WTC11 (cell line): ENCODE measurements around the gene CNPY4. TPM values are rescaled to one million over a fixed set of nuclear protein-coding genes. Genes with fewer than 3 reads are reported as not detected.

Source experiments
- ATAC-seq: fragments of 200-7000 bp; cut with Tn5 transposase; 2 replicates; pipeline ENCODE4 v1.10.0; 2021; ENCODE audit warnings: mild to moderate bottlenecking, moderate library complexity
- CTCF ChIA-PET: fragments of 300-600 bp; sonication (Branson Sonifier 250); formaldehyde crosslinking; loops from one replicate; lab custom pipeline; 2021; ENCODE audit warnings: antibody characterized with exemption; lab: Charles Lee
- POLR2A ChIA-PET: fragments of 350-600 bp; sonication (Branson Sonifier 250); formaldehyde crosslinking; loops from one replicate; lab custom pipeline; 2021; ENCODE audit warnings: antibody characterized with exemption; lab: Charles Lee
- DNase-seq: peaks from one replicate; pipeline ENCODE4 v3.0.0; 2021; ENCODE audit warnings: low spot score
- H3K27ac Mint-ChIP-seq: 2 replicates; pipeline ENCODE4 v1.8.0; 2021; ENCODE audit warnings: mixed read lengths
- H3K27me3 Mint-ChIP-seq: 2 replicates; pipeline ENCODE4 v1.8.0; 2021; ENCODE audit warnings: low read depth, mild to moderate bottlenecking, moderate library complexity, mixed read lengths
- H3K36me3 Mint-ChIP-seq: 2 replicates; pipeline ENCODE4 v1.8.0; 2021; ENCODE audit warnings: mixed read lengths
- H3K4me1 Mint-ChIP-seq: 2 replicates; pipeline ENCODE4 v1.8.0; 2022; ENCODE audit warnings: mixed read lengths
- H3K4me3 Mint-ChIP-seq: 2 replicates; pipeline ENCODE4 v1.8.0; 2021; ENCODE audit warnings: mild to moderate bottlenecking, moderate library complexity, mixed read lengths
- H3K9me3 Mint-ChIP-seq: 2 replicates; pipeline ENCODE4 v1.8.0; 2021; ENCODE audit warnings: mixed read lengths
- ELF4 ChIP-seq: sonication (generic); formaldehyde crosslinking; IDR thresholded peaks from 2 replicates; pipeline ENCODE4 v1.8.1; 2022; ENCODE audit warnings: low read depth, mild to moderate bottlenecking, moderate library complexity, missing genetic modification reagents
- ESRRA ChIP-seq: sonication (generic); formaldehyde crosslinking; IDR thresholded peaks from 2 replicates; pipeline ENCODE4 v1.8.1; 2022; ENCODE audit warnings: mild to moderate bottlenecking, missing genetic modification reagents, borderline replicate concordance
- ETV6 ChIP-seq: sonication (generic); formaldehyde crosslinking; IDR thresholded peaks from 2 replicates; pipeline ENCODE4 v1.8.1; 2022; ENCODE audit warnings: mild to moderate bottlenecking, missing genetic modification reagents
- FOXJ3 ChIP-seq: sonication (generic); formaldehyde crosslinking; IDR thresholded peaks from 2 replicates; pipeline ENCODE4 v1.9.0; 2021; ENCODE audit warnings: missing genetic modification reagents, mild to moderate bottlenecking, borderline replicate concordance
- JAZF1 ChIP-seq: fragments of 250-450 bp; sonication (Bioruptor Pico); IDR thresholded peaks from 2 replicates; pipeline ENCODE4 v1.9.0; 2021; ENCODE audit warnings: moderate library complexity, mild to moderate bottlenecking, inconsistent platforms
- NFE2L1 ChIP-seq: sonication (generic); formaldehyde crosslinking; IDR thresholded peaks from 2 replicates; pipeline ENCODE4 v1.8.1; 2023; ENCODE audit warnings: missing genetic modification reagents
- RORB ChIP-seq: fragments of 250-450 bp; sonication (Bioruptor Pico); IDR thresholded peaks from 2 replicates; pipeline ENCODE4 v1.9.0; 2021; ENCODE audit warnings: mild to moderate bottlenecking
- SOX15 ChIP-seq: fragments of 250-450 bp; sonication (Bioruptor Pico); IDR thresholded peaks from 2 replicates; pipeline ENCODE4 v1.9.0; 2021; ENCODE audit warnings: mild to moderate bottlenecking
- TEAD4 ChIP-seq: sonication (generic); formaldehyde crosslinking; IDR thresholded peaks from 2 replicates; pipeline ENCODE4 v1.8.0; 2022; ENCODE audit warnings: mild to moderate bottlenecking, missing genetic modification reagents
- ZNF263 ChIP-seq: sonication (generic); formaldehyde crosslinking; IDR thresholded peaks from 2 replicates; pipeline ENCODE4 v1.8.1; 2022; ENCODE audit warnings: low read depth, mild to moderate bottlenecking, moderate library complexity, missing genetic modification reagents
- total RNA-seq: library from RNA; stranded (reverse); gene quantifications from 3 replicates; pipeline ENCODE4 v1.2.3, GENCODE V29; 2021
- TF ChIP-seq, protein P1 (sequence below): sonication (generic); formaldehyde crosslinking; IDR thresholded peaks from 2 replicates; pipeline ENCODE4 v1.8.1; 2022; ENCODE audit warnings: mild to moderate bottlenecking, missing genetic modification reagents, moderate library complexity, borderline replicate concordance
- TF ChIP-seq, protein P2 (sequence below): fragments of 250-450 bp; sonication (Bioruptor Pico); IDR thresholded peaks from 2 replicates; pipeline ENCODE4 v2.1.2; 2022; ENCODE audit warnings: mild to moderate bottlenecking, moderate library complexity
- TF ChIP-seq, protein P3 (sequence below): fragments of 250-450 bp; sonication (Bioruptor Pico); IDR thresholded peaks from 2 replicates; pipeline ENCODE4 v1.9.0; 2021; ENCODE audit warnings: mild to moderate bottlenecking
- TF ChIP-seq, protein P4 (sequence below): sonication (generic); formaldehyde crosslinking; IDR thresholded peaks from 2 replicates; pipeline ENCODE4 v1.8.1; 2023; ENCODE audit warnings: mild to moderate bottlenecking, missing genetic modification reagents, borderline replicate concordance
- TF ChIP-seq, protein P5 (sequence below): fragments of 250-450 bp; sonication (Bioruptor Pico); IDR thresholded peaks from 2 replicates; pipeline ENCODE4 v1.9.0; 2021; ENCODE audit warnings: mild to moderate bottlenecking
- TF ChIP-seq, protein P6 (sequence below): sonication (generic); formaldehyde crosslinking; IDR thresholded peaks from 2 replicates; pipeline ENCODE4 v1.8.1; 2022; ENCODE audit warnings: missing genetic modification reagents, borderline replicate concordance

The CNPY4 gene
- total RNA-seq, 1 experiment from 2014 or later = 15.1 TPM

DNA sequence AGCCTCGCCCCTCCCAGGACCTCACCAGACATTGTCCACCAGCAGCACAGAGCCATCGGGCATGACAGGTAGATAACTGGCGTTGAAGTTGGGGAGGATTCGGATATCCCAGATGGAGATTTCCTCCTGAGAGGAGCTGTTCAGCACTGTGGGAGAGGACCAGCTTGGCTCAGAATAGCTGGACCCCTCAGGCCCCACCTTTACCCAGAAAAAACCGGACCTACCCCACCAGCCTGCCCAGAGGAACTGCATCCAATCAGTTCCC, 37.6 kb downstream of the CNPY4 start:
- peaks cover 35% of the 10 kb centered on the region for H3K4me1 Mint-ChIP-seq

DNA sequence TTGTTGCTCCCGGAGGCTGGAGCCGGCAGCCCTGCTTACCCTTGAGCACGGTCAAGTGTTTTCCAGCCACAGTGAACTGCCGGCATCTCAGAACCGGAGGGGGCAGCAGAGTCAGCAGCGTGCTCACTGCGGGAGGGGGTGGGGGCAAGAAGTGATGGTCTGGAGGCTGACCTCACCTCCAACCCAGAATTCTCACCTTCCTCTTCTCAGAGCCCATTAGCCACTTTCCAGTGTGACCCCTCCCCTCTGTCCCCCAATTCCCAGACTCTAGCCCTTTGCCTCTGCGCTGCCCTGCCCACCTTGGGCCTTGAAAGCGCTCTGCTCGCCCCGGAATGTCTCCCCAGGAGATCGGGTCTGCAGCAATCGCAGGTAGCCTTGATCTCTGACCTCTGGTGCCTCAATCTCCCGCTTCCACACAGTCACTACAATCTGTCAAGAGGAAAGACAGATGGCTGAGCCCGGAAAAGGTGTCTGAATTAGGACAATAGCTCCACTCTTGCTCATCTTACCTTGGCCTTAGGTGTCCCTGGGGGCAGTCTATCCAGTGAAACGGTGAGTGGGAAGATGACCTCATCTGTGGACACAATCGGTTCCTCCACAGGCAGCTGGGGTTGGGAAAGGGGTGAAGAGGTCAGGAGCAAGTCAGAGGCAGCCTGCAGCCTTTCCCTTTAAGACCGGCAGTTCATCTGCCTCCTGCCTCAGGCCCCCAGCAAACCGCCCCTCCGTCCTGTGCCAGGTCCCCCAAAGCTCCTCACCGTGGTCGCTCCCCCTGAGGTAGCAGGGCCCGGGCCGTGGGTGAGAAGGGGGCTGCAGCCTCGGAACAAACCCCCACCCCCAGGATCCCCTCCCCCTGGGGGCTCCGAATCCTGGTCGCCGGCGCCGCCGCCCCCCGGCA, 38.1 kb downstream of the CNPY4 start:
- ATAC-seq = peak; percentile 13
- Mint-ChIP-seq H3K9me3 (no peaks in the 10 kb centered on the region), H3K27ac (peak overlapping the region; percentile 87)
- CTCF ChIA-PET = interaction anchor here (0.6 to 1.8 kb wide), 6 partner anchors 9 to 60 kb away, joined by 3 to 6 read pairs (median 4); partner anchors contain the start of genes GAL3ST4 and LAMTOR4
- TF ChIP-seq ZNF263 (CRISPR knock-in tag) (no peak), RORB (CRISPR knock-in tag) (no peak), ESRRA (CRISPR knock-in tag) (no peak), FOXJ3 (CRISPR knock-in tag) (no peak)
- TF ChIP-seq, protein P1, sequence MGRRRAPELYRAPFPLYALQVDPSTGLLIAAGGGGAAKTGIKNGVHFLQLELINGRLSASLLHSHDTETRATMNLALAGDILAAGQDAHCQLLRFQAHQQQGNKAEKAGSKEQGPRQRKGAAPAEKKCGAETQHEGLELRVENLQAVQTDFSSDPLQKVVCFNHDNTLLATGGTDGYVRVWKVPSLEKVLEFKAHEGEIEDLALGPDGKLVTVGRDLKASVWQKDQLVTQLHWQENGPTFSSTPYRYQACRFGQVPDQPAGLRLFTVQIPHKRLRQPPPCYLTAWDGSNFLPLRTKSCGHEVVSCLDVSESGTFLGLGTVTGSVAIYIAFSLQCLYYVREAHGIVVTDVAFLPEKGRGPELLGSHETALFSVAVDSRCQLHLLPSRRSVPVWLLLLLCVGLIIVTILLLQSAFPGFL (CRISPR knock-in tag) = no peak
- TF ChIP-seq, protein P2, sequence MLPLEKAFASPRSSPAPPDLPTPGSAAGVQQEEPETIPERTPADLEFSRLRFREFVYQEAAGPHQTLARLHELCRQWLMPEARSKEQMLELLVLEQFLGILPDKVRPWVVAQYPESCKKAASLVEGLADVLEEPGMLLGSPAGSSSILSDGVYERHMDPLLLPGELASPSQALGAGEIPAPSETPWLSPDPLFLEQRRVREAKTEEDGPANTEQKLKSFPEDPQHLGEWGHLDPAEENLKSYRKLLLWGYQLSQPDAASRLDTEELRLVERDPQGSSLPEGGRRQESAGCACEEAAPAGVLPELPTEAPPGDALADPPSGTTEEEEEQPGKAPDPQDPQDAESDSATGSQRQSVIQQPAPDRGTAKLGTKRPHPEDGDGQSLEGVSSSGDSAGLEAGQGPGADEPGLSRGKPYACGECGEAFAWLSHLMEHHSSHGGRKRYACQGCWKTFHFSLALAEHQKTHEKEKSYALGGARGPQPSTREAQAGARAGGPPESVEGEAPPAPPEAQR (CRISPR knock-in tag) = no peak
- TF ChIP-seq, protein P3, sequence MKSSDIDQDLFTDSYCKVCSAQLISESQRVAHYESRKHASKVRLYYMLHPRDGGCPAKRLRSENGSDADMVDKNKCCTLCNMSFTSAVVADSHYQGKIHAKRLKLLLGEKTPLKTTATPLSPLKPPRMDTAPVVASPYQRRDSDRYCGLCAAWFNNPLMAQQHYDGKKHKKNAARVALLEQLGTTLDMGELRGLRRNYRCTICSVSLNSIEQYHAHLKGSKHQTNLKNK (CRISPR knock-in tag) = no peak
- TF ChIP-seq, all 79 proteins: peak for 0
- POLR2A ChIA-PET = interaction anchor here (0.5 to 0.6 kb wide), 2 partner anchors 9 to 308 kb away, joined by 3 read pairs; partner anchors contain the start of gene LAMTOR4
- no peak for DNase-seq
- Mint-ChIP-seq H3K27me3 (no peaks in the 10 kb centered on the region), H3K4me1 (peaks cover 33% of the 10 kb centered on the region), H3K4me3 (peak overlapping the region; percentile 75), H3K36me3 (peaks cover 21% of the 10 kb centered on the region)

More for the DNA sequence above, 37.6 kb downstream of the CNPY4 start:
- ChIA-PET CTCF (interaction anchor here (1.4 to 1.8 kb wide), 4 partner anchors 8 to 26 kb away, joined by 3 to 6 read pairs (median 6); partner anchors contain the start of genes GAL3ST4 and LAMTOR4), POLR2A (interaction anchor here (0.5 to 0.6 kb wide), 2 partner anchors 8 to 765 kb away, joined by 3 read pairs; partner anchors contain the start of gene LAMTOR4)
- Mint-ChIP-seq H3K9me3 (no peaks in the 10 kb centered on the region), H3K27me3 (no peaks in the 10 kb centered on the region), H3K36me3 (peaks cover 24% of the 10 kb centered on the region), H3K4me3 (peak overlapping the region; percentile 75), H3K27ac (no peak overlapping the region; the same call in 1 of the 2 replicates)
- no peak for DNase-seq
- TF ChIP-seq, protein P4, sequence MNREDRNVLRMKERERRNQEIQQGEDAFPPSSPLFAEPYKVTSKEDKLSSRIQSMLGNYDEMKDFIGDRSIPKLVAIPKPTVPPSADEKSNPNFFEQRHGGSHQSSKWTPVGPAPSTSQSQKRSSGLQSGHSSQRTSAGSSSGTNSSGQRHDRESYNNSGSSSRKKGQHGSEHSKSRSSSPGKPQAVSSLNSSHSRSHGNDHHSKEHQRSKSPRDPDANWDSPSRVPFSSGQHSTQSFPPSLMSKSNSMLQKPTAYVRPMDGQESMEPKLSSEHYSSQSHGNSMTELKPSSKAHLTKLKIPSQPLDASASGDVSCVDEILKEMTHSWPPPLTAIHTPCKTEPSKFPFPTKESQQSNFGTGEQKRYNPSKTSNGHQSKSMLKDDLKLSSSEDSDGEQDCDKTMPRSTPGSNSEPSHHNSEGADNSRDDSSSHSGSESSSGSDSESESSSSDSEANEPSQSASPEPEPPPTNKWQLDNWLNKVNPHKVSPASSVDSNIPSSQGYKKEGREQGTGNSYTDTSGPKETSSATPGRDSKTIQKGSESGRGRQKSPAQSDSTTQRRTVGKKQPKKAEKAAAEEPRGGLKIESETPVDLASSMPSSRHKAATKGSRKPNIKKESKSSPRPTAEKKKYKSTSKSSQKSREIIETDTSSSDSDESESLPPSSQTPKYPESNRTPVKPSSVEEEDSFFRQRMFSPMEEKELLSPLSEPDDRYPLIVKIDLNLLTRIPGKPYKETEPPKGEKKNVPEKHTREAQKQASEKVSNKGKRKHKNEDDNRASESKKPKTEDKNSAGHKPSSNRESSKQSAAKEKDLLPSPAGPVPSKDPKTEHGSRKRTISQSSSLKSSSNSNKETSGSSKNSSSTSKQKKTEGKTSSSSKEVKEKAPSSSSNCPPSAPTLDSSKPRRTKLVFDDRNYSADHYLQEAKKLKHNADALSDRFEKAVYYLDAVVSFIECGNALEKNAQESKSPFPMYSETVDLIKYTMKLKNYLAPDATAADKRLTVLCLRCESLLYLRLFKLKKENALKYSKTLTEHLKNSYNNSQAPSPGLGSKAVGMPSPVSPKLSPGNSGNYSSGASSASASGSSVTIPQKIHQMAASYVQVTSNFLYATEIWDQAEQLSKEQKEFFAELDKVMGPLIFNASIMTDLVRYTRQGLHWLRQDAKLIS (CRISPR knock-in tag) = no peak
- TF ChIP-seq NFE2L1 (CRISPR knock-in tag) (no peak), ETV6 (CRISPR knock-in tag) (no peak)
- no peak for ATAC-seq

DNA sequence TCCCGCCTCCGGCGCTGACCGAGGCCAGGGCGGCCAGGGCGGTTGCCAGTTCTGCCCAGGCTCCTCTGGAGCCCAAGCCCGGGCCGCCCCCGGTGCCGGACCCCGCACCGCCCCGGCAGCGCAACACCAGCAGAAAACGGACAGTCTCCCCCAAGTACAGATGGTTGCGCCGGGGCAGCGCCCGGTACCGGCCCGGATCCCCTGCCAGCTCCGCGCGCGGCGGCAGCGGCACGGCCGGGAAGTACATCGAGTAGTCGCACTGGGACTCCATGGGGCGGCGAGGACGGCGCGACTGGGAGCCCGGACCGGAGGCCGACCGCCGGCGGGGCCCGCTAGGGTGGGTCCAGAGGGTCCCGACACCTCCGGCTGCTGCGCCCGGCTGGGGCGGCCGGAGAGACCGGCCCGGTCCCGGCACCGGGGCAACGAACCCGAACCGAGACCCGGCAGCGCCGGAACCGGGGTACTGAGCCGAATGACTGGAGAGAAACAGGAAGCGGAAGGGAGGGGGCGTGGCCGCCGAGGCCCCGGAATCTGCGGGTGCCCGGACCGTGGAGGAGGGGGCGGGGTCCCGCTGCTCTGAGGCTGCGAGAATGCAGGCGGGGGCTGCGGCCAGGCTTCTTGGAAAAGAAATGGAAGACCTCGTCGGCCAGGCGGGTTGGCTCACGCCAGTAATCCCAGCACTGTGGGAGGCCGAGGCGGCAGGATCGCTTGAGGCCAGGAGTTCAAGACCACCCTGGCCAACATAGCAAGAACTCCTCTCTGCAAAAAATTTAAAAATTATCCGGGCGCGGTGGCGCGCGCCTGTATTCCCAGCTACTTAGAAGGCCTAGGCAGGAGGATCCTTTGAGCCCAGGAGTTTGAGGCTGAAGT, 39.0 kb downstream of the CNPY4 start, which contains the start of gene TRAPPC14:
Gene TRAPPC14 (minus strand): TSS at position 495 of the 870 bp plus-strand sequence. CDS start 224 bp downstream, at position 271.
- peak within 1 kb of the TSS; percentile 75 for H3K4me3 Mint-ChIP-seq
- ChIA-PET POLR2A (interaction anchor here (0.5 to 1.3 kb wide), 3 partner anchors 10 to 307 kb away, joined by 3 to 5 read pairs (median 3); partner anchors contain the start of genes GAL3ST4 and LAMTOR4), CTCF (interaction anchor here (0.9 to 2.5 kb wide), 9 partner anchors 10 to 58 kb away, joined by 3 to 14 read pairs (median 6); partner anchors contain the start of genes GAL3ST4 and LAMTOR4)
- peak; percentile 65 for ATAC-seq
- peaks cover 19% of the 10 kb centered on the region for H3K36me3 Mint-ChIP-seq
- H3K9me3 Mint-ChIP-seq = no peaks in the 10 kb centered on the region
- peak; percentile 97 for DNase-seq
- H3K27me3 Mint-ChIP-seq = no peaks in the 10 kb centered on the region
- H3K4me1 Mint-ChIP-seq = peaks cover 38% of the 10 kb centered on the region
- H3K27ac Mint-ChIP-seq = peak within 1 kb of the TSS; percentile 87
- TF ChIP-seq ELF4 (no peak), TEAD4 (CRISPR knock-in tag) (0 out of 2 replicates have a peak, but pooled peaks have one; percentile 19), RORB (CRISPR knock-in tag) (no peak), JAZF1 (CRISPR knock-in tag) (no peak), SOX15 (CRISPR knock-in tag) (no peak)
- TF ChIP-seq, protein P5, sequence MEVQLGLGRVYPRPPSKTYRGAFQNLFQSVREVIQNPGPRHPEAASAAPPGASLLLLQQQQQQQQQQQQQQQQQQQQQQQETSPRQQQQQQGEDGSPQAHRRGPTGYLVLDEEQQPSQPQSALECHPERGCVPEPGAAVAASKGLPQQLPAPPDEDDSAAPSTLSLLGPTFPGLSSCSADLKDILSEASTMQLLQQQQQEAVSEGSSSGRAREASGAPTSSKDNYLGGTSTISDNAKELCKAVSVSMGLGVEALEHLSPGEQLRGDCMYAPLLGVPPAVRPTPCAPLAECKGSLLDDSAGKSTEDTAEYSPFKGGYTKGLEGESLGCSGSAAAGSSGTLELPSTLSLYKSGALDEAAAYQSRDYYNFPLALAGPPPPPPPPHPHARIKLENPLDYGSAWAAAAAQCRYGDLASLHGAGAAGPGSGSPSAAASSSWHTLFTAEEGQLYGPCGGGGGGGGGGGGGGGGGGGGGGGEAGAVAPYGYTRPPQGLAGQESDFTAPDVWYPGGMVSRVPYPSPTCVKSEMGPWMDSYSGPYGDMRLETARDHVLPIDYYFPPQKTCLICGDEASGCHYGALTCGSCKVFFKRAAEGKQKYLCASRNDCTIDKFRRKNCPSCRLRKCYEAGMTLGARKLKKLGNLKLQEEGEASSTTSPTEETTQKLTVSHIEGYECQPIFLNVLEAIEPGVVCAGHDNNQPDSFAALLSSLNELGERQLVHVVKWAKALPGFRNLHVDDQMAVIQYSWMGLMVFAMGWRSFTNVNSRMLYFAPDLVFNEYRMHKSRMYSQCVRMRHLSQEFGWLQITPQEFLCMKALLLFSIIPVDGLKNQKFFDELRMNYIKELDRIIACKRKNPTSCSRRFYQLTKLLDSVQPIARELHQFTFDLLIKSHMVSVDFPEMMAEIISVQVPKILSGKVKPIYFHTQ (CRISPR knock-in tag) = no peak
- TF ChIP-seq, protein P6, sequence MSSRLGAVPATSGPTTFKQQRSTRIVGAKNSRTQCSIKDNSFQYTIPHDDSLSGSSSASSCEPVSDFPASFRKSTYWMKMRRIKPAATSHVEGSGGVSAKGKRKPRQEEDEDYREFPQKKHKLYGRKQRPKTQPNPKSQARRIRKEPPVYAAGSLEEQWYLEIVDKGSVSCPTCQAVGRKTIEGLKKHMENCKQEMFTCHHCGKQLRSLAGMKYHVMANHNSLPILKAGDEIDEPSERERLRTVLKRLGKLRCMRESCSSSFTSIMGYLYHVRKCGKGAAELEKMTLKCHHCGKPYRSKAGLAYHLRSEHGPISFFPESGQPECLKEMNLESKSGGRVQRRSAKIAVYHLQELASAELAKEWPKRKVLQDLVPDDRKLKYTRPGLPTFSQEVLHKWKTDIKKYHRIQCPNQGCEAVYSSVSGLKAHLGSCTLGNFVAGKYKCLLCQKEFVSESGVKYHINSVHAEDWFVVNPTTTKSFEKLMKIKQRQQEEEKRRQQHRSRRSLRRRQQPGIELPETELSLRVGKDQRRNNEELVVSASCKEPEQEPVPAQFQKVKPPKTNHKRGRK (CRISPR knock-in tag) = no peak
